Measurements from ENCODE around the gene FAM117B. TPM values are rescaled to one million over a fixed set of nuclear protein-coding genes. Genes with fewer than 3 reads are reported as not detected.
"Not testable (repeated sequence)": the region's sequence is repeated elsewhere in the genome, so short reads cannot be mapped to it uniquely, and the experiment has no call there.

Gene FAM117B
- total RNA-seq, 1 experiment from 2014 or later, result 8.0 TPM

- Histone ChIP-seq H4K20me1 (ENCODE audit: insufficient read depth, low read depth, low read length) (0 out of 2 replicates have a peak, but pooled peaks cover 10% of the 10 kb centered on the region), H3K4me3 (ENCODE audit: low read length) (no peak overlapping the region), H2AFZ (ENCODE audit: low read length) (no peak overlapping the region), H3K36me3 (ENCODE audit: insufficient read depth, low read length) (no peaks in the 10 kb centered on the region), H3K9me3 (ENCODE audit: low read length) (no peaks in the 10 kb centered on the region), H3K4me1 (ENCODE audit: low read length) (no peaks in the 10 kb centered on the region), H3K27ac (ENCODE audit: low read length) (no peak overlapping the region), H3K79me2 (ENCODE audit: low read length) (0 out of 2 replicates have a peak, but pooled peaks cover 3% of the 10 kb centered on the region), H3K27me3 (ENCODE audit: low read length) (no peaks in the 10 kb centered on the region), H3K4me2 (ENCODE audit: low read depth, low read length, poor library complexity, severe bottlenecking) (no peak overlapping the region), H3K9ac (ENCODE audit: low read length) (no peak overlapping the region), H3K9me2 (replicated peaks; ENCODE audit: insufficient read depth, low read length) (no peaks in the 10 kb centered on the region)
- DNase-seq, result no peak
Measured at GRCh38 chr2:202693503-202693902, 58.7 kb downstream of the FAM117B start.

GRCh38 chr2:202695166-202695565 is 60.4 kb downstream of the FAM117B start:
- no peaks in the 10 kb centered on the region for H3K9me3 ChIP-seq (ENCODE audit: low read length)
- H3K4me1 ChIP-seq (ENCODE audit: low read length), result no peaks in the 10 kb centered on the region
- H2AFZ ChIP-seq (ENCODE audit: low read length), result no peak overlapping the region
- no peak overlapping the region for H3K27ac ChIP-seq (ENCODE audit: low read length)
- no peak overlapping the region for H3K4me2 ChIP-seq (ENCODE audit: low read depth, low read length, poor library complexity, severe bottlenecking)
- H3K4me3 ChIP-seq (ENCODE audit: low read length), result no peak overlapping the region
- 0 out of 2 replicates have a peak, but pooled peaks cover 4% of the 10 kb centered on the region for H4K20me1 ChIP-seq (ENCODE audit: insufficient read depth, low read depth, low read length)
- no peaks in the 10 kb centered on the region for H3K36me3 ChIP-seq (ENCODE audit: insufficient read depth, low read length)
- no peak for DNase-seq
- no peak overlapping the region for H3K9ac ChIP-seq (ENCODE audit: low read length)
- no peaks in the 10 kb centered on the region for H3K27me3 ChIP-seq (ENCODE audit: low read length)
- H3K9me2 ChIP-seq (replicated peaks; ENCODE audit: insufficient read depth, low read length), result no peaks in the 10 kb centered on the region
- 0 out of 2 replicates have a peak, but pooled peaks cover 3% of the 10 kb centered on the region for H3K79me2 ChIP-seq (ENCODE audit: low read length)

GRCh38 chr2:202700075-202700901 is 65.5 kb downstream of the FAM117B start:
- Histone ChIP-seq H3K4me3 (ENCODE audit: low read length) (no peak overlapping the region), H3K9ac (ENCODE audit: low read length) (no peak overlapping the region), H3K36me3 (ENCODE audit: insufficient read depth, low read length) (no peaks in the 10 kb centered on the region), H3K27ac (ENCODE audit: low read length) (no peak overlapping the region), H3K9me3 (ENCODE audit: low read length) (no peaks in the 10 kb centered on the region), H3K79me2 (ENCODE audit: low read length) (no peaks in the 10 kb centered on the region), H2AFZ (ENCODE audit: low read length) (no peak overlapping the region), H4K20me1 (ENCODE audit: insufficient read depth, low read depth, low read length) (peaks cover 13% of the 10 kb centered on the region; the same call in 1 of the 2 replicates), H3K4me1 (ENCODE audit: low read length) (no peaks in the 10 kb centered on the region), H3K9me2 (replicated peaks; ENCODE audit: insufficient read depth, low read length) (no peaks in the 10 kb centered on the region), H3K4me2 (ENCODE audit: low read depth, low read length, poor library complexity, severe bottlenecking) (no peak overlapping the region), H3K27me3 (ENCODE audit: low read length) (no peaks in the 10 kb centered on the region)
- no peak for DNase-seq

- Histone ChIP-seq H3K9me2 (replicated peaks; ENCODE audit: insufficient read depth, low read length) (no peaks in the 10 kb centered on the region), H2AFZ (ENCODE audit: low read length) (no peak overlapping the region), H3K4me1 (ENCODE audit: low read length) (peaks cover 7% of the 10 kb centered on the region), H3K9me3 (ENCODE audit: low read length) (no peaks in the 10 kb centered on the region), H4K20me1 (ENCODE audit: insufficient read depth, low read depth, low read length) (peaks cover 17% of the 10 kb centered on the region; the same call in 1 of the 2 replicates), H3K27ac (ENCODE audit: low read length) (no peak overlapping the region), H3K9ac (ENCODE audit: low read length) (no peak overlapping the region), H3K4me2 (ENCODE audit: low read depth, low read length, poor library complexity, severe bottlenecking) (no peak overlapping the region), H3K79me2 (ENCODE audit: low read length) (no peaks in the 10 kb centered on the region), H3K36me3 (ENCODE audit: insufficient read depth, low read length) (no peaks in the 10 kb centered on the region), H3K4me3 (ENCODE audit: low read length) (no peak overlapping the region), H3K27me3 (ENCODE audit: low read length) (no peaks in the 10 kb centered on the region)
- DNase-seq, result no peak
Measured at GRCh38 chr2:202703091-202703490, 68.3 kb downstream of the FAM117B start.

GRCh38 chr2:202704248-202704647 is 69.5 kb downstream of the FAM117B start:
- Histone ChIP-seq H3K9me2 (replicated peaks; ENCODE audit: insufficient read depth, low read length) (no peaks in the 10 kb centered on the region), H3K9me3 (ENCODE audit: low read length) (no peaks in the 10 kb centered on the region), H3K27ac (ENCODE audit: low read length) (no peak overlapping the region), H3K36me3 (ENCODE audit: insufficient read depth, low read length) (no peaks in the 10 kb centered on the region), H4K20me1 (ENCODE audit: insufficient read depth, low read depth, low read length) (peaks cover 17% of the 10 kb centered on the region; the same call in 1 of the 2 replicates), H3K9ac (ENCODE audit: low read length) (no peak overlapping the region), H3K4me3 (ENCODE audit: low read length) (no peak overlapping the region), H3K4me1 (ENCODE audit: low read length) (peaks cover 7% of the 10 kb centered on the region), H3K27me3 (ENCODE audit: low read length) (no peaks in the 10 kb centered on the region), H3K79me2 (ENCODE audit: low read length) (no peaks in the 10 kb centered on the region), H2AFZ (ENCODE audit: low read length) (no peak overlapping the region), H3K4me2 (ENCODE audit: low read depth, low read length, poor library complexity, severe bottlenecking) (no peak overlapping the region)
- DNase-seq, result no peak

GRCh38 chr2:202705446-202706020 is 70.8 kb downstream of the FAM117B start:
- Histone ChIP-seq H3K9ac (ENCODE audit: low read length) (no peak overlapping the region), H2AFZ (ENCODE audit: low read length) (no peak overlapping the region), H4K20me1 (ENCODE audit: insufficient read depth, low read depth, low read length) (peaks cover 17% of the 10 kb centered on the region; the same call in 1 of the 2 replicates), H3K9me3 (ENCODE audit: low read length) (no peaks in the 10 kb centered on the region), H3K36me3 (ENCODE audit: insufficient read depth, low read length) (no peaks in the 10 kb centered on the region), H3K27ac (ENCODE audit: low read length) (no peak overlapping the region), H3K4me3 (ENCODE audit: low read length) (no peak overlapping the region), H3K4me1 (ENCODE audit: low read length) (peaks cover 7% of the 10 kb centered on the region), H3K27me3 (ENCODE audit: low read length) (no peaks in the 10 kb centered on the region), H3K9me2 (replicated peaks; ENCODE audit: insufficient read depth, low read length) (no peaks in the 10 kb centered on the region), H3K4me2 (ENCODE audit: low read depth, low read length, poor library complexity, severe bottlenecking) (no peak overlapping the region), H3K79me2 (ENCODE audit: low read length) (no peaks in the 10 kb centered on the region)
- no peak for DNase-seq

- not testable (repeated sequence) for H3K9me2 ChIP-seq (replicated peaks; ENCODE audit: insufficient read depth, low read length); H4K20me1 ChIP-seq (ENCODE audit: insufficient read depth, low read depth, low read length); H3K4me2 ChIP-seq (ENCODE audit: low read depth, low read length, poor library complexity, severe bottlenecking); H3K9me3 ChIP-seq (ENCODE audit: low read length); H3K4me1 ChIP-seq (ENCODE audit: low read length); H3K27ac ChIP-seq (ENCODE audit: low read length); H3K79me2 ChIP-seq (ENCODE audit: low read length); H3K27me3 ChIP-seq (ENCODE audit: low read length); H3K4me3 ChIP-seq (ENCODE audit: low read length); H2AFZ ChIP-seq (ENCODE audit: low read length); H3K9ac ChIP-seq (ENCODE audit: low read length); DNase-seq; H3K36me3 ChIP-seq (ENCODE audit: insufficient read depth, low read length)
Measured at GRCh38 chr2:202714971-202715935, 80.5 kb downstream of the FAM117B start.
